ENCODE results near the gene KCTD21. TPM values are rescaled to one million over a fixed set of nuclear protein-coding genes. Genes with fewer than 3 reads are reported as not detected.
"Not testable (repeated sequence)": the region's sequence is repeated elsewhere in the genome, so short reads cannot be mapped to it uniquely, and the experiment has no call there.

KCTD21 gene
- total RNA-seq, result 10.7 and 10.8 TPM in 2 replicates
- long read RNA-seq, partial matches to known transcripts, result 2 of 6 reads
- long read RNA-seq, other reads (novel, unspliced or antisense), result 1 of 6 reads

DNA sequence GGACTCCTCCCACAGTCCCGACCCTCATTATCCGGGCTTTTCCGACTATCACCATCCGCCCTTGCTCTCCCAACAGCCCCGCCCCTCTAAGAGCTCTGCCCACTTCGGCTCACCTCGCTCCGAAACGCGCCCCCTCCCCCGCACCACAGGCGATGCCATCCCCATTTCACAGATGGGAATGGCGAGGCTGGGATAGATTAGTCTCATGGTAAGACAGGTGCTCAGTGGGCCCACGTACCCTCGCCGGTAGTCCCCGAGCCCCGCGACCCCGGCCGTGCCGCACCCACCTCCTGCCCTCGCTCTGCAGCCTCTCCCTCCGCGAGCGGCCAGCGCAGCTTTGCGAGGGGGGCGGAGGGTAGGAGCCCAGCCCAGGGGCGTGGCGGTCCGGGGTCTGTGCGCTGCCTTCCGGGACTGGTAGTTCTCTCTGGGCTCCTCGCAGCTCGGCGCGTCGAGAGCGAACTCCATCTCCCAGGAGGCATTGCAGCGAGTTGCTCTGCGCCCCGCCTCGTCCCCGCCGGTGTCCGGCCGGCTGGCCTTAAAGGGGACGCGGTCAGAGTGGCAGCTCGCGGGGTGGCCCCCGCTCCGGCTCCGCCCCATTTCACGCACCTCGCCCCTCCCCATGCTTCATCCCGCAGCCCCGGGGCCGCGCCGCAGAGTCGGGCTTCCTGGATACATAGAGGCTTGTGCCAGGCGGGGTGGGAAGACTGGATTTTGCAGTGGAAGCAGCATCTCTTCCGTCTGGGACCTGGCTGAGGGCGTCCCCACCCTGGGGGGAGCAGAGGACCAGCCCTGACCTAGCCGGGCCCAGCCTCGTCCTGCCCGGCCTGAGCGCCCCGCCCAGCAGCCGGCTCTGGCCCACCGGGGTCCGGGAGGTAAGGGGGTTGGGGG is at the start of gene KCTD21, which contains the start of gene USP35:
KCTD21 (minus strand) TSS at position 341 of the 888 bp plus-strand sequence. CDS start 14,072 bp downstream, outside the sequence.
USP35 (plus strand) TSS at position 634 of the 888 bp plus-strand sequence. CDS start 7,327 bp downstream, outside the sequence.
- Mint-ChIP-seq H3K9me3 (ENCODE audit: unreplicated experiment) (no peaks in the 10 kb centered on the region), H3K27me3 (ENCODE audit: unreplicated experiment) (no peaks in the 10 kb centered on the region), H3K36me3 (ENCODE audit: unreplicated experiment) (no peaks in the 10 kb centered on the region), H3K4me3 (ENCODE audit: unreplicated experiment) (peak within 1 kb of the TSS; percentile 99), H3K27ac (ENCODE audit: unreplicated experiment) (peak within 1 kb of the TSS; percentile 86), H3K4me1 (ENCODE audit: unreplicated experiment) (peaks cover 48% of the 10 kb centered on the region)
- DNase-seq (ENCODE audit: extremely low spot score, unreplicated experiment), result peak; percentile 98
- TF ChIP-seq, protein P1, sequence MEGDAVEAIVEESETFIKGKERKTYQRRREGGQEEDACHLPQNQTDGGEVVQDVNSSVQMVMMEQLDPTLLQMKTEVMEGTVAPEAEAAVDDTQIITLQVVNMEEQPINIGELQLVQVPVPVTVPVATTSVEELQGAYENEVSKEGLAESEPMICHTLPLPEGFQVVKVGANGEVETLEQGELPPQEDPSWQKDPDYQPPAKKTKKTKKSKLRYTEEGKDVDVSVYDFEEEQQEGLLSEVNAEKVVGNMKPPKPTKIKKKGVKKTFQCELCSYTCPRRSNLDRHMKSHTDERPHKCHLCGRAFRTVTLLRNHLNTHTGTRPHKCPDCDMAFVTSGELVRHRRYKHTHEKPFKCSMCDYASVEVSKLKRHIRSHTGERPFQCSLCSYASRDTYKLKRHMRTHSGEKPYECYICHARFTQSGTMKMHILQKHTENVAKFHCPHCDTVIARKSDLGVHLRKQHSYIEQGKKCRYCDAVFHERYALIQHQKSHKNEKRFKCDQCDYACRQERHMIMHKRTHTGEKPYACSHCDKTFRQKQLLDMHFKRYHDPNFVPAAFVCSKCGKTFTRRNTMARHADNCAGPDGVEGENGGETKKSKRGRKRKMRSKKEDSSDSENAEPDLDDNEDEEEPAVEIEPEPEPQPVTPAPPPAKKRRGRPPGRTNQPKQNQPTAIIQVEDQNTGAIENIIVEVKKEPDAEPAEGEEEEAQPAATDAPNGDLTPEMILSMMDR (IDR thresholded peaks at IDR 0.05), result no peak

DNA sequence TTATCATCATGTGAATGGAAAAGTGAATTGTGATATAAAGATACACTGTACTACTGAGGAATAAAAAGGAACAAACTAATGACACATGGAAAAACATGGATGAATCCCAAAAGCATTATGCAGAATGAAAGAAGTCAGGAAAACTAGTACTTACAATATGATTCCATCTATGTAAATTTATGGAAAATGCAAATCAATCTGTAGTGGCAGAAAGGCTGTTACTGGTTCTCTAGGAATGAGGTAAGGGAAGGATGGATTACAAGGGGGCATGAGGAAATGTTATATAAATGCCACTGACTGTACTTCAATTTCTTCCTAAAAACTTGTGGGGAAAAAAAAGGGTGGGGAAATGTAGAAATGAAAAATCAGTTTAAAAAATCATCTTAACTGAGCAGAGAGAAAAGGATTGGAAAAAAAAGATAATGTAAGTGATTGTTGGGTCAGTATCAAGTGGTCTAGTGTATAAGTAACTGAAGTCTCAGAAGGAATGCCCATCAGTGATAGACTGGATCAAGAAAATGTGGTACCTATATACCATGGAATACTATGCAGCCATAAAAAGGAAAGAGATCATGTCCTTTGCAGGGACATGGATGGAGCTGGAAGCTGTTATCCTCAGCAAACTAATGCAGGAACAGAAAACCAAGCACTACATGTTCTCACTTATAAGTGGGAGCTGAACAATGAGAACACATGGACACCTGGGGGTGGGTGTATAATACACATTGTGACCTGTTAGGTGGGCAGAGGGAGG is 49.0 kb upstream of the KCTD21 start:
- no peak for DNase-seq (ENCODE audit: extremely low spot score, unreplicated experiment)
- Mint-ChIP-seq H3K4me1 (ENCODE audit: unreplicated experiment) (no peaks in the 10 kb centered on the region), H3K27ac (ENCODE audit: unreplicated experiment) (no peak overlapping the region), H3K4me3 (ENCODE audit: unreplicated experiment) (no peak overlapping the region), H3K36me3 (ENCODE audit: unreplicated experiment) (peaks cover 23% of the 10 kb centered on the region), H3K27me3 (ENCODE audit: unreplicated experiment) (no peaks in the 10 kb centered on the region), H3K9me3 (ENCODE audit: unreplicated experiment) (peaks cover 20% of the 10 kb centered on the region)
- TF ChIP-seq, protein P1 (IDR thresholded peaks at IDR 0.05), result no peak

- H3K36me3 Mint-ChIP-seq (ENCODE audit: unreplicated experiment), result peaks cover 10% of the 10 kb centered on the region
- TF ChIP-seq, protein P1 (IDR thresholded peaks at IDR 0.05), result no peak
- H3K27ac Mint-ChIP-seq (ENCODE audit: unreplicated experiment), result no peak overlapping the region
- H3K9me3 Mint-ChIP-seq (ENCODE audit: unreplicated experiment), result peaks cover 8% of the 10 kb centered on the region
- H3K4me3 Mint-ChIP-seq (ENCODE audit: unreplicated experiment), result no peak overlapping the region
- no peaks in the 10 kb centered on the region for H3K4me1 Mint-ChIP-seq (ENCODE audit: unreplicated experiment)
- no peaks in the 10 kb centered on the region for H3K27me3 Mint-ChIP-seq (ENCODE audit: unreplicated experiment)
- no peak for DNase-seq (ENCODE audit: extremely low spot score, unreplicated experiment)
Measured at GRCh38 chr11:78234006-78234405, 45.6 kb upstream of the KCTD21 start.

- not testable (repeated sequence) for H3K4me1 Mint-ChIP-seq (ENCODE audit: unreplicated experiment); H3K27ac Mint-ChIP-seq (ENCODE audit: unreplicated experiment); H3K4me3 Mint-ChIP-seq (ENCODE audit: unreplicated experiment); H3K27me3 Mint-ChIP-seq (ENCODE audit: unreplicated experiment); H3K9me3 Mint-ChIP-seq (ENCODE audit: unreplicated experiment)
- H3K36me3 Mint-ChIP-seq (ENCODE audit: unreplicated experiment), result peaks cover 10% of the 10 kb centered on the region
- DNase-seq (ENCODE audit: extremely low spot score, unreplicated experiment), result peak; percentile 68
Measured at GRCh38 chr11:78233046-78233445, 44.6 kb upstream of the KCTD21 start.

- no peak overlapping the region for H3K4me3 Mint-ChIP-seq (ENCODE audit: unreplicated experiment)
- H3K27ac Mint-ChIP-seq (ENCODE audit: unreplicated experiment), result no peak overlapping the region
- DNase-seq (ENCODE audit: extremely low spot score, unreplicated experiment), result no peak
Measured at GRCh38 chr11:78231962-78232501, 43.6 kb upstream of the KCTD21 start.

More at GRCh38 chr11:78231962-78232501, 43.6 kb upstream of the KCTD21 start:
- TF ChIP-seq, protein P1 (IDR thresholded peaks at IDR 0.05), result no peak
- Mint-ChIP-seq H3K4me1 (ENCODE audit: unreplicated experiment) (no peaks in the 10 kb centered on the region), H3K36me3 (ENCODE audit: unreplicated experiment) (peaks cover 3% of the 10 kb centered on the region), H3K27me3 (ENCODE audit: unreplicated experiment) (no peaks in the 10 kb centered on the region), H3K9me3 (ENCODE audit: unreplicated experiment) (no peaks in the 10 kb centered on the region)

Data from osteocyte (in vitro differentiated cells).